Globus pallidus (tissue), 1 donor: ENCODE data around the gene GLRX3.

Source experiments
- DNase-seq: peaks from one replicate; pipeline ENCODE4 v3.0.0-alpha.2; 2015; ENCODE audit warnings: low spot score

Gene GLRX3

GRCh38 chr10:130208807-130209206, 72.6 kb downstream of the GLRX3 start:
- DNase-seq: no peak

GRCh38 chr10:130212746-130213145, 76.6 kb downstream of the GLRX3 start:
- no peak for DNase-seq

GRCh38 chr10:130213286-130214080, 77.3 kb downstream of the GLRX3 start:
- DNase-seq: no peak

- DNase-seq: no peak
Measured at GRCh38 chr10:130214431-130214830, 78.2 kb downstream of the GLRX3 start.

- no peak for DNase-seq
Measured at GRCh38 chr10:130215151-130215930, 79.2 kb downstream of the GLRX3 start.

- DNase-seq: no peak
Measured at GRCh38 chr10:130215931-130216231, 79.7 kb downstream of the GLRX3 start.

GRCh38 chr10:130218181-130218641, 82.0 kb downstream of the GLRX3 start:
- DNase-seq: no peak

GRCh38 chr10:130218936-130219335, 82.7 kb downstream of the GLRX3 start:
- no peak for DNase-seq

- no peak for DNase-seq
Measured at GRCh38 chr10:130220251-130221185, 84.3 kb downstream of the GLRX3 start.

- DNase-seq: no peak
Measured at GRCh38 chr10:130221456-130222375, 85.5 kb downstream of the GLRX3 start.

GRCh38 chr10:130222381-130222780, 86.2 kb downstream of the GLRX3 start:
- DNase-seq: no peak

GRCh38 chr10:130224228-130224627, 88.0 kb downstream of the GLRX3 start:
- no peak for DNase-seq

GRCh38 chr10:130226012-130226411, 89.8 kb downstream of the GLRX3 start:
- DNase-seq: no peak

GRCh38 chr10:130227883-130228282, 91.7 kb downstream of the GLRX3 start:
- DNase-seq: no peak
